HEK293 (cell line): Measurements from ENCODE around the gene RIMS3.

Experiments used
- CTCF ChIA-PET: fragments of 350-600 bp; formaldehyde crosslinking; extraction: SDS; loops from one replicate; lab custom pipeline; 2021; ENCODE audit warnings: antibody characterized with exemption; lab: Yijun Ruan, JAX
- POLR2A ChIA-PET: fragments of 300-600 bp; formaldehyde crosslinking; extraction: SDS; loops from one replicate; lab custom pipeline; 2020; ENCODE audit warnings: antibody characterized with exemption, inconsistent platforms; lab: Yijun Ruan, JAX
- H3K27ac ChIP-seq: fragments of 200-500 bp; sonication (Bioruptor generic); 2 replicates; pipeline ENCODE4 v1.5.1; 2014; ENCODE audit warnings: low read depth, low read length, control low read depth, inconsistent platforms; ENCODE audit errors: extremely low read depth
- H3K36me3 ChIP-seq, 2 experiments: fragments of 200-500 bp in 1 of 2; sonication (Bioruptor generic) in 1 of 2; 1 replicate in 1 of 2; 2 replicates in 1 of 2; pipeline ENCODE4 v1.5.1; 2014 to 2017; ENCODE audit warnings: inconsistent platforms in 2 of 2, low read length in 2 of 2; ENCODE audit not compliant: control insufficient read depth in 2 of 2, insufficient read depth in 1 of 2
- H3K4me1 ChIP-seq: fragments of 200-500 bp; sonication (Bioruptor generic); 2 replicates; pipeline ENCODE4 v1.5.1; 2014; ENCODE audit warnings: mild to moderate bottlenecking, low read length, inconsistent platforms; ENCODE audit not compliant: control insufficient read depth, insufficient read depth
- H3K4me3 ChIP-seq: 2 replicates; pipeline ENCODE4 v1.5.1; 2011; ENCODE audit warnings: low read depth, mild to moderate bottlenecking, control low read depth, low read length, moderate library complexity
- H3K9me3 ChIP-seq: fragments of 200-500 bp; sonication (Bioruptor generic); 2 replicates; pipeline ENCODE4 v1.5.1; 2014; ENCODE audit warnings: low read depth, low read length, inconsistent platforms; ENCODE audit not compliant: control insufficient read depth, insufficient read depth
- BCL11B ChIP-seq: fragments of 450-650 bp; formaldehyde crosslinking; IDR thresholded peaks from 2 replicates; pipeline ENCODE4 v1.5.1; 2016; ENCODE audit warnings: low read depth, missing biosample characterization, missing genetic modification characterization
- BCL6B ChIP-seq: fragments of 450-650 bp; formaldehyde crosslinking; IDR thresholded peaks from 2 replicates; pipeline ENCODE4 v1.5.1; 2017; ENCODE audit warnings: missing biosample characterization, missing genetic modification characterization
- ELK4 ChIP-seq: IDR thresholded peaks from 2 replicates; pipeline ENCODE4 v1.6.1; 2011; ENCODE audit warnings: mild to moderate bottlenecking, low read depth, low read length, borderline replicate concordance
- GFI1B ChIP-seq: fragments of 450-650 bp; formaldehyde crosslinking; IDR thresholded peaks from 2 replicates; pipeline ENCODE4 v1.5.1; 2016; ENCODE audit warnings: missing biosample characterization, missing genetic modification characterization
- KLF16 ChIP-seq: fragments of 450-650 bp; formaldehyde crosslinking; IDR thresholded peaks from 2 replicates; pipeline ENCODE4 v1.5.1; 2017; ENCODE audit warnings: missing biosample characterization, missing genetic modification characterization
- PRDM4 ChIP-seq: fragments of 450-650 bp; formaldehyde crosslinking; IDR thresholded peaks from 2 replicates; pipeline ENCODE4 v1.5.1; 2017; ENCODE audit warnings: missing biosample characterization, missing genetic modification characterization
- SCRT1 ChIP-seq: fragments of 450-650 bp; formaldehyde crosslinking; IDR thresholded peaks from 2 replicates; pipeline ENCODE4 v1.5.1; 2016; ENCODE audit warnings: missing biosample characterization, missing genetic modification characterization, borderline replicate concordance
- SCRT2 ChIP-seq: fragments of 450-650 bp; formaldehyde crosslinking; IDR thresholded peaks from 2 replicates; pipeline ENCODE4 v1.5.1; 2016; ENCODE audit warnings: missing biosample characterization, missing genetic modification characterization
- ZBTB17 ChIP-seq: fragments of 450-650 bp; formaldehyde crosslinking; IDR thresholded peaks from 2 replicates; pipeline ENCODE4 v1.5.1; 2016; ENCODE audit warnings: missing biosample characterization, missing genetic modification characterization
- ZFHX2 ChIP-seq: fragments of 450-650 bp; formaldehyde crosslinking; conservative IDR thresholded peaks from 2 replicates; pipeline ENCODE4 v1.5.1; 2016; ENCODE audit warnings: missing biosample characterization, missing genetic modification characterization
- ZNF10 ChIP-seq: fragments of 450-650 bp; formaldehyde crosslinking; IDR thresholded peaks from 2 replicates; pipeline ENCODE4 v1.5.1; 2017; ENCODE audit warnings: missing biosample characterization, missing genetic modification characterization
- ZNF121 ChIP-seq: fragments of 450-650 bp; formaldehyde crosslinking; IDR thresholded peaks from 2 replicates; pipeline ENCODE4 v1.5.1; 2016; ENCODE audit warnings: missing biosample characterization, missing genetic modification characterization
- ZNF140 ChIP-seq: fragments of 450-650 bp; formaldehyde crosslinking; IDR thresholded peaks from 2 replicates; pipeline ENCODE4 v1.5.1; 2016; ENCODE audit warnings: missing biosample characterization, missing genetic modification characterization
- ZNF2 ChIP-seq: fragments of 450-650 bp; formaldehyde crosslinking; IDR thresholded peaks from 2 replicates; pipeline ENCODE4 v1.5.1; 2016; ENCODE audit warnings: missing biosample characterization, missing genetic modification characterization
- ZNF214 ChIP-seq: fragments of 450-650 bp; formaldehyde crosslinking; IDR thresholded peaks from 2 replicates; pipeline ENCODE4 v1.5.1; 2017; ENCODE audit warnings: missing biosample characterization, mild to moderate bottlenecking, missing genetic modification characterization, borderline replicate concordance
- ZNF266 ChIP-seq: fragments of 450-650 bp; formaldehyde crosslinking; IDR thresholded peaks from 2 replicates; pipeline ENCODE4 v1.5.1; 2016; ENCODE audit warnings: missing biosample characterization, missing genetic modification characterization, low read depth
- ZNF341 ChIP-seq: fragments of 450-650 bp; formaldehyde crosslinking; IDR thresholded peaks from 2 replicates; pipeline ENCODE4; 2016; ENCODE audit warnings: low read depth, missing biosample characterization, missing genetic modification characterization
- ZNF350 ChIP-seq: fragments of 450-650 bp; formaldehyde crosslinking; IDR thresholded peaks from 2 replicates; pipeline ENCODE4 v1.5.0; 2017; ENCODE audit warnings: missing biosample characterization, mild to moderate bottlenecking, missing genetic modification characterization
- ZNF366 ChIP-seq: fragments of 450-650 bp; formaldehyde crosslinking; conservative IDR thresholded peaks from 2 replicates; pipeline ENCODE4 v1.5.1; 2016; ENCODE audit warnings: missing biosample characterization, missing genetic modification characterization
- ZNF514 ChIP-seq: fragments of 450-650 bp; formaldehyde crosslinking; IDR thresholded peaks from 2 replicates; pipeline ENCODE4 v1.5.1; 2016; ENCODE audit warnings: missing biosample characterization, missing genetic modification characterization
- ZNF530 ChIP-seq: fragments of 450-650 bp; formaldehyde crosslinking; IDR thresholded peaks from 2 replicates; pipeline ENCODE4 v1.5.1; 2016; ENCODE audit warnings: low read depth, missing biosample characterization, missing genetic modification characterization
- ZNF596 ChIP-seq: fragments of 450-650 bp; IDR thresholded peaks from 2 replicates; pipeline ENCODE4 v1.5.0; 2018; ENCODE audit warnings: missing biosample characterization, mild to moderate bottlenecking, missing genetic modification characterization, moderate library complexity
- ZNF626 ChIP-seq: fragments of 450-650 bp; sonication (Bioruptor Pico); formaldehyde crosslinking; IDR thresholded peaks from 2 replicates; pipeline ENCODE4 v1.5.1; 2018; ENCODE audit warnings: missing biosample characterization, missing genetic modification characterization, inconsistent platforms
- ZNF639 ChIP-seq: fragments of 450-650 bp; formaldehyde crosslinking; IDR thresholded peaks from 2 replicates; pipeline ENCODE4 v1.5.1; 2016; ENCODE audit warnings: missing biosample characterization, missing genetic modification characterization
- ZNF664 ChIP-seq: fragments of 450-650 bp; formaldehyde crosslinking; IDR thresholded peaks from 2 replicates; pipeline ENCODE4 v1.5.1; 2016; ENCODE audit warnings: missing biosample characterization, missing genetic modification characterization
- ZNF768 ChIP-seq: fragments of 450-650 bp; formaldehyde crosslinking; IDR thresholded peaks from 2 replicates; pipeline ENCODE4 v1.5.1; 2018; ENCODE audit warnings: missing biosample characterization, mild to moderate bottlenecking, missing genetic modification characterization
- ZNF776 ChIP-seq: fragments of 450-650 bp; formaldehyde crosslinking; IDR thresholded peaks from 2 replicates; pipeline ENCODE4 v1.5.0; 2017; ENCODE audit warnings: missing biosample characterization, missing genetic modification characterization, borderline replicate concordance
- ZNF791 ChIP-seq: fragments of 450-650 bp; formaldehyde crosslinking; IDR thresholded peaks from 2 replicates; pipeline ENCODE4 v1.5.1; 2016; ENCODE audit warnings: missing biosample characterization, missing genetic modification characterization
- ZSCAN30 ChIP-seq: fragments of 450-650 bp; IDR thresholded peaks from 2 replicates; pipeline ENCODE4 v1.5.1; 2018; ENCODE audit warnings: missing biosample characterization, mild to moderate bottlenecking, missing genetic modification characterization, moderate library complexity

The RIMS3 gene

GRCh38 chr1:40620586-40621210 is 44.8 kb downstream of the RIMS3 start (continued):
- TF ChIP-seq BCL6B (tag by site-specific recombination) (no peak), ELK4 (no peak), ZNF266 (tag by site-specific recombination) (no peak), ZNF121 (no peak)

- ChIA-PET POLR2A (no interaction called here), CTCF (interaction anchor here (1.4 to 1.5 kb wide), 2 partner anchors 10 to 49 kb away, joined by 3 to 5 read pairs; no protein-coding TSS in a partner anchor)
- Histone ChIP-seq H3K36me3 (no peaks in the 10 kb centered on the region), H3K27ac (no peak overlapping the region), H3K4me3 (no peak overlapping the region), H3K4me1 (no peaks in the 10 kb centered on the region), H3K9me3 (no peaks in the 10 kb centered on the region)
- TF ChIP-seq ZNF530 (tag by site-specific recombination) (no peak), ZFHX2 (tag by site-specific recombination) (no peak), KLF16 (tag by site-specific recombination) (no peak), ZNF350 (tag by site-specific recombination) (no peak), ZNF596 (tag by site-specific recombination) (no peak), ZNF366 (tag by site-specific recombination) (no peak), ZNF266 (tag by site-specific recombination) (no peak), ZNF626 (tag by site-specific recombination) (no peak), ZNF514 (tag by site-specific recombination) (no peak), ZBTB17 (no peak), ZNF10 (tag by site-specific recombination) (no peak), ZNF2 (tag by site-specific recombination) (no peak), ZSCAN30 (tag by site-specific recombination) (no peak), PRDM4 (tag by site-specific recombination) (no peak)
Measured at GRCh38 chr1:40620150-40620549, 45.3 kb downstream of the RIMS3 start.

- no peaks in the 10 kb centered on the region for H3K9me3 ChIP-seq
- H3K36me3 ChIP-seq = no peaks in the 10 kb centered on the region
- H3K4me3 ChIP-seq = no peak overlapping the region
- POLR2A ChIA-PET = no interaction called here
- H3K4me1 ChIP-seq = no peaks in the 10 kb centered on the region
- no peak overlapping the region for H3K27ac ChIP-seq
- CTCF ChIA-PET = interaction anchor here (0.7 kb wide), 1 partner anchor 66 kb away, joined by 4 read pairs; no protein-coding TSS in a partner anchor
- TF ChIP-seq ZNF639 (no peak), ZNF791 (tag by site-specific recombination) (no peak), ZNF140 (no peak), ZNF768 (tag by site-specific recombination) (no peak), ZNF341 (tag by site-specific recombination) (no peak), BCL11B (no peak), SCRT2 (tag by site-specific recombination) (peak; percentile 82), SCRT1 (tag by site-specific recombination) (peak; percentile 42; the same call in 1 of the 2 replicates), ZNF214 (tag by site-specific recombination) (no peak), GFI1B (tag by site-specific recombination) (no peak), ZNF664 (tag by site-specific recombination) (no peak), ZNF776 (tag by site-specific recombination) (no peak)
Measured at GRCh38 chr1:40618108-40618507, 47.4 kb downstream of the RIMS3 start.
